GM12801 (cell line): Measurements from ENCODE around the gene SENP3.

Experiments used
- CTCF ChIP-seq: IDR thresholded peaks from one replicate; pipeline ENCODE4 v1.5.1; 2011; ENCODE audit warnings: control low read depth; ENCODE audit not compliant: insufficient read length; ENCODE audit errors: extremely low read depth

SENP3 gene

DNA sequence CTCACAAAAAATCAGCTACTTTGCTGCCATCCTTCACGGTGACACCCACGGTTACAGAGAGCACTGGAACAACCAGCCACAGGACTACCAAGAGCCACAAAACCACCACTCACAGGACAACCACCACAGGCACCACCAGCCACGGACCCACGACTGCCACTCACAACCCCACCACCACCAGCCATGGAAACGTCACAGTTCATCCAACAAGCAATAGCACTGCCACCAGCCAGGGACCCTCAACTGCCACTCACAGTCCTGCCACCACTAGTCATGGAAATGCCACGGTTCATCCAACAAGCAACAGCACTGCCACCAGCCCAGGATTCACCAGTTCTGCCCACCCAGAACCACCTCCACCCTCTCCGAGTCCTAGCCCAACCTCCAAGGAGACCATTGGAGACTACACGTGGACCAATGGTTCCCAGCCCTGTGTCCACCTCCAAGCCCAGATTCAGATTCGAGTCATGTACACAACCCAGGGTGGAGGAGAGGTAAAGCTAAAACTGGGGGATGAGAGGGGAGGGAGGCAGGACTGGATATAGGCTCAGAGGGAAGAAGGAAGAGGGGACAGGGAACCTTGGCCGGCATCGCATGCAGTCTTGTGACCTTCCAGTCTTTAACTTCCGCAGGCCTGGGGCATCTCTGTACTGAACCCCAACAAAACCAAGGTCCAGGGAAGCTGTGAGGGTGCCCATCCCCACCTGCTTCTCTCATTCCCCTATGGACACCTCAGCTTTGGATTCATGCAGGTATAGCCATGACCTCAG is 18.3 kb downstream of the SENP3 start:
- TF ChIP-seq CTCF = no peak

GRCh38 chr17:7580604-7581575 is 19.2 kb downstream of the SENP3 start:
- no peak for TF ChIP-seq CTCF

- TF ChIP-seq CTCF = no peak
These were observed 20.9 kb downstream of the SENP3 start for GRCh38 chr17:7582396-7583252.

- no peak for TF ChIP-seq CTCF
These were observed 21.8 kb downstream of the SENP3 start, which contains the start of gene MPDU1 for GRCh38 chr17:7583253-7584109. Gene MPDU1, plus strand, starts transcription at chr17:7583852. Its CDS starts 11 bp downstream, at chr17:7583863.

DNA sequence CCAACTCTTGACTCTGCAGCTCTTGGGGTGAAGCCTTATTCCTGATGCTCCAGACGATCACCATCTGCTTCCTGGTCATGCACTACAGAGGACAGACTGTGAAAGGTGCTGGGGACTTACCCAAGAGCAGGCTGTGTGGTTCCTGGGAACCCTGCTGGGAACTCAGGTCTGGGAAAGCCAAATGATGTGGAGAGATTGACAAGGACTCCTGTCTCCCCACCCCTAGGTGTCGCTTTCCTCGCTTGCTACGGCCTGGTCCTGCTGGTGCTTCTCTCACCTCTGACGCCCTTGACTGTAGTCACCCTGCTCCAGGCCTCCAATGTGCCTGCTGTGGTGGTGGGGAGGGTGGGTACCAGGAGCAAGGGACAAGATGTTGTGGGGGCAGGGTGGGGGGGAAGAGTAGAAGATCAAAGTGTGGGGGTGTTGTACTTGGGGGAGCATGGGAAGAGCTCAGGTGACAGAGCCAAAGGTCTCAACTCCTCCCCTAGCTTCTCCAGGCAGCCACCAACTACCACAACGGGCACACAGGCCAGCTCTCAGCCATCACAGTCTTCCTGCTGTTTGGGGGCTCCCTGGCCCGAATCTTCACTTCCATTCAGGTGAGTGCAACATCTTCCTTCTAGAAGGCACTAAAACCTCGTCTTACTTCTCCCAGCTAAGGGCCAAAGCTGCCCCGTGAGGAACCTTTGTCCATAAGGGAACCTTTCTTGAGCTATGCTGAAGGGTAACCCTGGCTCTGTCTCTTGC is 25.1 kb downstream of the SENP3 start:
- no peak for TF ChIP-seq CTCF

- TF ChIP-seq CTCF = no peak
These were observed 25.9 kb downstream of the SENP3 start for GRCh38 chr17:7587420-7588151.
